ENCODE results near the gene INVS. TPM values are rescaled to one million over a fixed set of nuclear protein-coding genes. Genes with fewer than 3 reads are reported as not detected.
"Not testable (repeated sequence)": the region's sequence is repeated elsewhere in the genome, so short reads cannot be mapped to it uniquely, and the experiment has no call there.

The INVS gene
- total RNA-seq, 1 donor from 2014 or later, result 27.6 TPM

DNA sequence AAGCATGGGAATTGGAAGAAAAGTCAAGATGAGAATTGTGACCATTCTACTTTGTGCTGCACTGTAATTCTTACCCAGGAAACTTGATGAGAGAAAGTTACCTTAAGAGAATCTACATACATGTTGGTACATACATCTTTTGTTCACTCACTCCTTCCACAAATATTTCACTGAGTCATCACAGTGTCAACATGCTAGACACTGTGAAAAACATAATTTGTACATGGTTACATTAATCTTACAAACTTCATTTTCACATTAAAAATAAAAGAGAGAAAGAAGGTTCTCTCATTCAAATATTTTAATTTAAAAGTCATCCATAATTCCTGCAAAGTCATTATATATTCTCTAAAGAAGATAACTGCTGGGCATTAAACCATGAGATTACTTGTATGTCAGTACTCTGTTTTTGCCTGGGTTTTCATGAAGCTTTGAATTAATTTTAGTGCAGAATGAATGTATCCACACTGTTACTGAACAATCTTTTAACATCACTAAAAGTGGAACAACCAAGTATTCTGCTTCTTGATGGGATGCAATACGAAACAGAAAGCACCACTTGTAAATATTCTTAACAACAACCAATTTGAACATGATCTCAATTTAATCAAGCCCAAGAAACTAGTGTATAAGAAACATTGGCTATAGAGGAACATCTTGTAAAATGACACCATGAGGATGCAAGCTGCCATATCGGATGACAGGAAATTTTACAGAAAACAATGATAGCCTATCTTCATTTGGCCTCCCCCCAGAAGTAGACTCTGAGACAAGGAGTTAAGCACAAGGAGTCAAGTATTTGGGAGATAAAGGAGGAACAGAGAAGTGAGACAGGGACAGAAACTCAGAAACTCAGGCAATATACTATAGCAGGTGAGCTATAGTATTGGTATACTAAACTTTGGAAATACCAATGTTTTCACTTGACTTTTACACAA, 28.7 kb upstream of the INVS start:
- Mint-ChIP-seq H3K27ac (no peak overlapping the region), H3K27me3 (ENCODE audit: low read depth) (no peaks in the 10 kb centered on the region), H3K9me3 (no peaks in the 10 kb centered on the region), H3K4me1 (no peaks in the 10 kb centered on the region), H3K4me3 (no peak overlapping the region), H3K36me3 (peaks cover 9% of the 10 kb centered on the region)
- TF ChIP-seq, protein P1, sequence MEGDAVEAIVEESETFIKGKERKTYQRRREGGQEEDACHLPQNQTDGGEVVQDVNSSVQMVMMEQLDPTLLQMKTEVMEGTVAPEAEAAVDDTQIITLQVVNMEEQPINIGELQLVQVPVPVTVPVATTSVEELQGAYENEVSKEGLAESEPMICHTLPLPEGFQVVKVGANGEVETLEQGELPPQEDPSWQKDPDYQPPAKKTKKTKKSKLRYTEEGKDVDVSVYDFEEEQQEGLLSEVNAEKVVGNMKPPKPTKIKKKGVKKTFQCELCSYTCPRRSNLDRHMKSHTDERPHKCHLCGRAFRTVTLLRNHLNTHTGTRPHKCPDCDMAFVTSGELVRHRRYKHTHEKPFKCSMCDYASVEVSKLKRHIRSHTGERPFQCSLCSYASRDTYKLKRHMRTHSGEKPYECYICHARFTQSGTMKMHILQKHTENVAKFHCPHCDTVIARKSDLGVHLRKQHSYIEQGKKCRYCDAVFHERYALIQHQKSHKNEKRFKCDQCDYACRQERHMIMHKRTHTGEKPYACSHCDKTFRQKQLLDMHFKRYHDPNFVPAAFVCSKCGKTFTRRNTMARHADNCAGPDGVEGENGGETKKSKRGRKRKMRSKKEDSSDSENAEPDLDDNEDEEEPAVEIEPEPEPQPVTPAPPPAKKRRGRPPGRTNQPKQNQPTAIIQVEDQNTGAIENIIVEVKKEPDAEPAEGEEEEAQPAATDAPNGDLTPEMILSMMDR (IDR thresholded peaks at IDR 0.05; ENCODE audit: unreplicated experiment), result no peak
- no peak for DNase-seq (ENCODE audit: low spot score in 2 of 2, unreplicated experiment in 2 of 2)

DNA sequence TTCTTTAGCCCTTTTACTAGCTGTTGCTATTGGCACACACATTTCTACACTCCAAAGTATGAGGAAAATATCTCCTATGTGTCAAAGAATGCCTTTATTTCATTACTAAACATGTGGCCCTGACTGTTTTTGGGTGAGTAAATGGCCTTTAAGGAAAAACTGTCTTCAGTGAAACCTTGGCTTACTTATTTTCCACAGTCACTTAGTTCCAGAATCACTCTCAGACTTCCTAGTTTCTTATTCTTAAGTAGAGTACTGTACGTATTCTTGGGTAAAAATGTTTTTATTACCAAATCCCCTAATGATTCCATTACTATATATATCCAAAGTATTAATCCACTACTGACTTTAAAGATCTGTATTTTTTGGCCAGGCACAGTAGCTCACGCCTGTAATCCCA, 27.8 kb upstream of the INVS start:
- TF ChIP-seq, protein P1 (IDR thresholded peaks at IDR 0.05; ENCODE audit: unreplicated experiment), result no peak
- Mint-ChIP-seq H3K27ac (no peak overlapping the region), H3K9me3 (no peaks in the 10 kb centered on the region), H3K4me3 (no peak overlapping the region), H3K27me3 (ENCODE audit: low read depth) (no peaks in the 10 kb centered on the region), H3K36me3 (peaks cover 9% of the 10 kb centered on the region), H3K4me1 (no peaks in the 10 kb centered on the region)
- DNase-seq (ENCODE audit: low spot score in 2 of 2, unreplicated experiment in 2 of 2), result no peak

DNA sequence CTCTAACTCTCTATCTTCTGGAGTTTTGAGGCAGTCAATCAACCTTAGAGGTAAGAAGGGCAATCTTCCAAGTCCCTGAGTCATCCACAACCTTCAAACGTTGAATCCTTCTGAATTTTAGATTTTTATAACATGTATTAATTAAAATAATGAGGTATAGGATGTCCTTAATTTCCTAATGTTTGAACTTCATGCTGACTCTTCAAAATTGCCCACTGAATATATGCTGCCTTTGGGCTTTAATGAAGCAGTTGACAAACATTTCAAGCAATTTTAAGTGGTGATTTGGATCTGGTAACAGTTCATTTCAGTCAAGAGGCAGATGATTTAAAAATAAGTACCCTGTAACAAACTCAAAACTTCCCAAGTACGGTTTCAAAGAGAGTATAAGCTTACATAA, 26.2 kb upstream of the INVS start:
- DNase-seq (ENCODE audit: low spot score in 2 of 2, unreplicated experiment in 2 of 2), result no peak
- H3K4me3 Mint-ChIP-seq, result no peak overlapping the region
- TF ChIP-seq, protein P1 (IDR thresholded peaks at IDR 0.05; ENCODE audit: unreplicated experiment), result no peak
- no peaks in the 10 kb centered on the region for H3K27me3 Mint-ChIP-seq (ENCODE audit: low read depth)
- H3K36me3 Mint-ChIP-seq, result peaks cover 4% of the 10 kb centered on the region
- H3K27ac Mint-ChIP-seq, result no peak overlapping the region
- no peaks in the 10 kb centered on the region for H3K4me1 Mint-ChIP-seq
- no peaks in the 10 kb centered on the region for H3K9me3 Mint-ChIP-seq

DNA sequence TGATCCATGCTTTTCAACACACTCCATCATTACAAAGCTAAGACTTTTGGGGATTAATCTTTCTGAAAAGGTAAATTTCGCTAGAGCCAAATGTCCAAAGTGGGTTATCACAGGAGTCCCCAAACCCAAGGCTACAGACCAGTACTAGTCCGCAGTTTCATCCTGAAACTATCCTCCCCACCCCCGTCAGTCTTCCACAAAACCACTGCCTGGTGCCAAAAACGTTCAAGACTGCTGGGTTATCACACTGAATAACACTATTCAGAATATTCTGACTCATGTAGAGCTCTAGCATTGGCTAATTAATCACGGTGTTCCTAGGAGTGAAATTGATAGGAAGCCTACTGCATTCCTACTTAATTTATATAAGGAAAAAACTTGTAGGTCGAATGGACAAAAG, 24.9 kb upstream of the INVS start:
- H3K36me3 Mint-ChIP-seq, result peaks cover 7% of the 10 kb centered on the region
- DNase-seq (ENCODE audit: low spot score in 2 of 2, unreplicated experiment in 2 of 2), result no peak
- H3K9me3 Mint-ChIP-seq, result no peaks in the 10 kb centered on the region
- H3K27me3 Mint-ChIP-seq (ENCODE audit: low read depth), result no peaks in the 10 kb centered on the region
- H3K4me1 Mint-ChIP-seq, result no peaks in the 10 kb centered on the region
- H3K4me3 Mint-ChIP-seq, result no peak overlapping the region
- no peak overlapping the region for H3K27ac Mint-ChIP-seq
- TF ChIP-seq, protein P1 (IDR thresholded peaks at IDR 0.05; ENCODE audit: unreplicated experiment), result no peak

DNA sequence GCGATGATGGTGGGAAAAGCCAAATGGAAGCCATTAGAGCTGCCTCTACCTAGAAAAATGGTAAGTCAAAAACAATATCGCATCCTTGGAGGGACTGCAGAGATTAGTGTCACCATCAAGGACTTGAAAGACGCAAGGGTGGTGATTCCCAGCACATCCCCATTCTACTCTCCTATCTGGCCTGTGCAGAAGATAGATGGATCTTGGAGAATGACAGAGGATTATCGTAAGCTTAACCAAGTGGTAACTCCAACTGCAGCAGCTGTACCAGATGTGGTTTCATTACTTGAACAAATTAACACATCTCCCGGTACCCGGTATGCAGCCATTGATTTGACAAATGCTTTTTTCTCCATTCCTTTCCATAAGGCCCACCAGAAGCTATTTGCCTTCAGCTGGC, 24.1 kb upstream of the INVS start:
- Mint-ChIP-seq H3K27me3 (ENCODE audit: low read depth) (no peaks in the 10 kb centered on the region), H3K27ac (no peak overlapping the region), H3K36me3 (peaks cover 6% of the 10 kb centered on the region), H3K9me3 (no peaks in the 10 kb centered on the region), H3K4me3 (no peak overlapping the region), H3K4me1 (no peaks in the 10 kb centered on the region)
- no peak for DNase-seq (ENCODE audit: low spot score in 2 of 2, unreplicated experiment in 2 of 2)
- TF ChIP-seq, protein P1 (IDR thresholded peaks at IDR 0.05; ENCODE audit: unreplicated experiment), result no peak

DNA sequence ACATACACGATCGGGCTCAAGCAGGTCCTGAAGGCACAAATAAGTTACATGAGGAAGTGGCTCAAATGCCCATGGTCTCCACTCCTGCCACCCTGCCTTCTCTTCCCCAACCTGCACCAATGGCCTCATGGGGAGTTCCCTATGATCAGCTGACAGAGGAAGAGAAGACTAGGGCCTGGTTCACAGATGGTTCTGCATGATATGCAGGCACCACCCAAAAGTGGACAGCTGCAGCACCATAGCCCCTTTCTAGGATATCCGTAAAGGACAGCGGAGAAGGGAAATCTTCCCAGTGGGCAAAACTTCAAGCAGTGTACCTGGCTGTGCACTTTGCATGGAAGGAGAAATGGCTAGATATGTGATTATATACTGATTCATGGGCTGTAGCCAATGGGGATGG, 22.8 kb upstream of the INVS start:
- not testable (repeated sequence) for H3K36me3 Mint-ChIP-seq; H3K27me3 Mint-ChIP-seq (ENCODE audit: low read depth); H3K9me3 Mint-ChIP-seq; H3K27ac Mint-ChIP-seq; H3K4me3 Mint-ChIP-seq; H3K4me1 Mint-ChIP-seq; DNase-seq (ENCODE audit: low spot score in 2 of 2, unreplicated experiment in 2 of 2)

Measured in mesothelial cell of epicardium (in vitro differentiated cells).